NOMO-1 treated with dmso at 0.1 percent for 144 hours (cell line): ENCODE measurements around the gene SATL1.
"Not testable (repeated sequence)": the region's sequence is repeated elsewhere in the genome, so short reads cannot be mapped to it uniquely, and the experiment has no call there.

Source experiments
- DNase-seq: peaks from one replicate; lab custom pipeline; 2025; ENCODE audit not compliant: unreplicated experiment; lab: John Stamatoyannopoulos, UW

Gene SATL1

DNA sequence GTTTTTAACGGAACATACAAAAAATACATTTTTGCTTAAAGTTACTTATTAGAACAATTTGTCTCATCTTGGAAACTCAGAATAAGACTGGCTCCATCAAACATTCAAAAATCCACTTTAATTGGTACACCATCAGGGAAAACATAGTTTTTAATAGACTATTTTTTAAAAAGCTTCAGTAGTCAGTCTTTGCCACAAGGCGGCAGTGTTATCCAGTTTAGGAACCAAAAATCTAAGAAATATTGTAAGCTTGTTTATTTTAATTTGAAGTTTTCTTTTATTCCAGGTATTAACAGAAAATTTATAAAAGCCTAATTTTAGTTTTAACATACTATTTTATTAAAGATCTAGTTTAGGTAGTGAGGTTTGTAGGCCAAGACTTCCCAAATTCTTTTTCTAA lies 132.2 kb downstream of the SATL1 start:
- DNase-seq: no peak

GRCh38 chrX:85109235-85109634 lies 134.3 kb downstream of the SATL1 start:
- no peak for DNase-seq

DNA sequence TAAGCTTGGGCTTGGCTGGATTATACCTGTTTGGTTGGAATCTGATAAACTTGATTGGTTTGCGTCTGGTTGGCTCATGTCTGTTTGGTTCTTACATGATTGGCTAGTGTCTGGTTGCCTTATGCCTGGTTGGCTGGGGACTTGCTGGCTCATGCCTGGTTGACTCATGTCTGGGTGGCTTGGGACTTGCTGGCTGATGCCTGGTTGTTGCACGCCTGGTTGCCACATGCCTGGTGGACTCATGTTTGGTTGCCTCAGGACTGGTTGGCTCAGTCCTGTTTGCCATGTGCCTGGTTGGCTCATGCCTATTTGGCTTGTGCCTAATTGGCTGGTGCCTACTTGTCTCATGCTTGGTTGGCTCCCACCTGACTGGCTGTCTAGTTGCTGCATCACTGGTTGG lies 135.4 kb downstream of the SATL1 start:
- DNase-seq: no peak

GRCh38 chrX:85107407-85107806 lies 136.2 kb downstream of the SATL1 start:
- DNase-seq: no peak

GRCh38 chrX:85089321-85089840 lies 154.2 kb downstream of the SATL1 start:
- DNase-seq: no peak

GRCh38 chrX:85084770-85085393 lies 158.7 kb downstream of the SATL1 start:
- DNase-seq: no peak

- not testable (repeated sequence) for DNase-seq
Observed at GRCh38 chrX:85077247-85077646, 166.3 kb downstream of the SATL1 start.

DNA sequence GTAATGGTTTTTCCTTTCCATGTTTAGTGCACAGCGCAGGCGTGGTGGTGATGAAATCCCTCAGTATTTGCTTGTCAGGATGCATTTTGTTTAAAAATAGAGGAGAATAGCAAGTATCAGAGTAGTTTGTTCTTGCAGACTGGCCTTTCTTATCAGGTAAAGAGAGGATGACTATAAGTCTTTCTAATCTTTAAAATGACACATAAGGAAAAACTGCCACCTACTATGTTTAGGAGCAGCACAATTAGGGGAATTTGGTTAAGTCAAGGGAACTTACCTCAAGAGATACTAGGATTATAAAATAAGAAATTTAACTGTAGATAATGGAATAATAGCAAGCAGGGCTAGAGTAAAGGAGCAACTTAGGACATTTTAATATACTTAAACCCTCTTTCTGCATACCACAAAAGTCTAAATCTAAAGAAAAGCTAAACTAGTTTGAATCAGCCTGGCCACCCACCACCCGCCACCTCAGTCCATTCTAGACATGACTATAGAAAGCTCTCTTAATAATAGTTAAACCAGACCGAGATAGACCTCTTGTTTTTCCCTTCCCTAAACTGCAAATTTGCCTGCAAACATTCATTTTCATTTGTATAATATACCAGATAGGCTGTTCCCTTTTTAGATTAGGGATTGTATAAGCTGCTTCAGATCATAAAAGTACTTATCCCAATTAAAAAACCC lies 177.9 kb downstream of the SATL1 start:
- DNase-seq: no peak

DNA sequence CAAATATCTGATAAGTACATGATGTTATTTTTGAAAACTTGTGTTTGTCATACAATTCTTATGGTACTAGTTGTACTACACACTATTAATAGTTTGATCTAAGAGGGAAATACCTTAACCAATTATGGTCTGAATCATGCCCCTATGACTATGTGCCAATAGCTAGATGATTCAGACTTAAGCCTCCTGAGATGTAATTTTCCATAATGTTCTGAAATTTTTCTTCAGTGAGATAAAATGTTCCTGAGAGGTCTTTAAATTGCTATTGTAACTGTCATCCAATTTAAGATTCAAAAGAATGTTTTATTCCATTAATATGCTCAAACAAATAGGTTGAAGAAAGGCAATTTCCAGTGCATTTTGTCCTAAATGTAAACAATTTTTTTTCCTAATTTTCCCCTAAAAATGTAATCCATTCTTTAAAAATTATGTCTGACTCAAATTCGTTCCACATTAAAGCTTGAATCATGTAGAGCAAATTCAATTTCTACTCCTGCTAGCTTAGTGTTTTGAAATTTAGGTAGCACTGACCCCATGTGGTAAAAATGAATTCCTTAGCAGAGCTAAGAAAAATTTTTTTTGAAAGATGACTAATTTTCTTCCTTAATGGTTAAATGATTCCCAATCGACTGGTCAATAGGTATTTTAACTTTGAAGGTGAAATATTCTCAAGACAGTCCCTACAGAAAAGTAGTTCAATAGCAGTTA lies 190.8 kb downstream of the SATL1 start:
- DNase-seq: no peak

GRCh38 chrX:85052205-85052604 lies 191.4 kb downstream of the SATL1 start:
- DNase-seq: no peak

DNA sequence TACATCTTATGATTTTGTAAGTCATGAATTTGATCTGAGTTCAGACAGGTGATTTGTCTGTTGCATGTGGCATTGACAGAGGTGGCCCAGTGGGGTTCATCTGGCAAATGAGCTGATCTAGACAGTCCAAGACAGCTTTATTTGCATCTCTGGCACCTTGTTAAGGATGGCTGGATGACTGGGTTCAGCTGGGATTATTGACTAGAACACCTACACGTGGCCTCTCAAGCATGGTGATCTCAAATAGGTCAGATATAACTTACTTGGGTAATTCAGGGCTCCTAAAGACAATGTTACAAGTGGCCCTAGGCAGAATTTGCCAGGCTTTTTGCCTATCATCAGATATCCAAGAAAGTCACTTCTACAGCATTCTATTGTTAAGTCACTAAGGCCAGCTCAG lies 192.0 kb downstream of the SATL1 start:
- DNase-seq: no peak
